GM10266 (cell line): Measurements from ENCODE around the gene PSENEN.
"Not testable (repeated sequence)": the region's sequence is repeated elsewhere in the genome, so short reads cannot be mapped to it uniquely, and the experiment has no call there.

ENCODE experiments used
- DNase-seq: peaks from one replicate; pipeline ENCODE4 v3.0.0; 2012; ENCODE audit errors: extremely low spot score
- TF ChIP-seq, protein P1 (sequence below): IDR thresholded peaks from 2 replicates; pipeline ENCODE4 v1.5.1; 2012; ENCODE audit warnings: mild to moderate bottlenecking, low read depth; ENCODE audit not compliant: control insufficient read depth, insufficient read depth; ENCODE audit errors: missing control alignments

PSENEN gene

DNA sequence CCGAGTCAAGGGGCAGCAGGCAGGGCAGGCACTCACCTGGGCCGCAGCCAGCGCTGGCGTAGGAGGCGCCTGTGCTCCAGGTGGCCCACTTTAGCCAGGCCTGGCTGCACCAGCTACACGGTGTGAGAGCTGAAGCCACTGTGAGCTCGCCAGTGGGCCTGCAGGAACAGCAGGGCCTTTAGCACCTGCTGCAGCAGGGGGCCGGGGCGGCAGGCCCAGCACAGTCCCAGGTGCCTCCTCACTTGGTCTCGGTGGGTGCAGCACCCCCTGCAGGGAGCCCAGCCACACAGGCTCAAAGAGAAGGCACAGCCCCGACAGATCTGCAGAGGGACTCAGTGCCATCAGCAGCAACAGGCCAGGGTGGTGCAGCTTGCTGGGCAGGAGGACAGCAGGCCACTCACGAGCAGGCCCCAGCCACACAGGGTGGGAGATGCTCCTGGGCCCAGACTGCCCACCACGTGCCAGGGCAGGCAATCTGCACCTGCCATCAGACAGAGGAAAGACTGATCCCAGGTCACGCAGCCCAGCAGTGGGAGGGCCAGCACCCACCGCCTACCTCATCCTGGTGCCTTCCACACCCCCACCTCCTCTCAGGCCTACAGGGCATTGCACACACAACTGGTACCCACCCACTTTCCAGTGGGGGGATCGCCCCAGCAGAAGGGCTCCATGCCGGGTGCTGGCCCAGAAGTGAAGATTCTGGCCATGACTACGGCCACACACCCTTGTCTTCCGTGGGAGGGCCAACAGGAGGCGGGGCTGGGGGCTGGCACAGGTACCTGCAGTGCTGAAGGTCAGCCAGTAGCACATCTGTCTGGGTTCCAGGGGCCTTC is 45.7 kb downstream of the PSENEN start:
- TF ChIP-seq, protein P1, sequence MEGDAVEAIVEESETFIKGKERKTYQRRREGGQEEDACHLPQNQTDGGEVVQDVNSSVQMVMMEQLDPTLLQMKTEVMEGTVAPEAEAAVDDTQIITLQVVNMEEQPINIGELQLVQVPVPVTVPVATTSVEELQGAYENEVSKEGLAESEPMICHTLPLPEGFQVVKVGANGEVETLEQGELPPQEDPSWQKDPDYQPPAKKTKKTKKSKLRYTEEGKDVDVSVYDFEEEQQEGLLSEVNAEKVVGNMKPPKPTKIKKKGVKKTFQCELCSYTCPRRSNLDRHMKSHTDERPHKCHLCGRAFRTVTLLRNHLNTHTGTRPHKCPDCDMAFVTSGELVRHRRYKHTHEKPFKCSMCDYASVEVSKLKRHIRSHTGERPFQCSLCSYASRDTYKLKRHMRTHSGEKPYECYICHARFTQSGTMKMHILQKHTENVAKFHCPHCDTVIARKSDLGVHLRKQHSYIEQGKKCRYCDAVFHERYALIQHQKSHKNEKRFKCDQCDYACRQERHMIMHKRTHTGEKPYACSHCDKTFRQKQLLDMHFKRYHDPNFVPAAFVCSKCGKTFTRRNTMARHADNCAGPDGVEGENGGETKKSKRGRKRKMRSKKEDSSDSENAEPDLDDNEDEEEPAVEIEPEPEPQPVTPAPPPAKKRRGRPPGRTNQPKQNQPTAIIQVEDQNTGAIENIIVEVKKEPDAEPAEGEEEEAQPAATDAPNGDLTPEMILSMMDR: peak; percentile 41
- DNase-seq: no peak

DNA sequence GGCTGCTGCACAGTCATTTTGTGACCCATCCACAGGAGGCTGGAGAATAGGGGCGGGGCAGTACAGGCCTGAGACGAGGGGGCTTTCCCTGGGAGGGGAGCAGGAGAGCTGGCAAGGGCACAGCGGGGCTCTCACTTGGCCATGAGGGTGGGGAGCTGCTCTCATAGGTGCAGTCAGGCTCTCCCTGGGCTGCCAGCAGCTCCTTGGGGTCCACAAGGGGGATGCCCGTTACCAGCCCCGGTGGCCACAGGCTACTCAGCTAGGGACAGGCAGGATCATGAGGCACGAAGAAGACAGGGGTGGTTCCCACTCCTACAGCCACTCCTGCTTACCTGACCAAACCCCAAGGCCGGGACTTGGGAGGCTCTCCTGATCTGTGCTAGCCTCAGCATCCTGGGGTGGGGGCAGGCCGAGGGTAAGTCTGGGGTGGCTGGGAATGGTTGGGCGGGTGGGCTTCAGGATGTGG is 46.4 kb downstream of the PSENEN start:
- no peak for DNase-seq
- TF ChIP-seq, protein P1: no peak

DNA sequence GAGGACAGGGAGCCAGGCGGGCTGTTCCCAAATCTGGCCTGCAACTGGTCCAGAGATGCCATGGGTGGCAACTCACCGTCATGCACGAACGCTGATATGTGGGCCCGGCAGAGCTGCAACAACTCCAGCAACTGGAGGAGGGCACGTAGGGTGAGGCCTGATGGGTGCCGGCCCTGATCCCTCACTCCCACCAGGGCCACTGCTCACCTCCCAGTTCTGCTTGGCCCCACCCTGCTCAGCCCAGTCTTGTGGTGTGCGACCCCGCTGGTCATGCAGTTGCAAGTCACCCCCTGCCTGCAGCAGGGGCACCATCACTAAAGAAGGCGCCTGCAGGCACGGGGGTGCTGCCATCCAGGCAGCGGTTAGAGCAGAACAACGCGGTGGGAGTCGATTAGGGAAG is 46.9 kb downstream of the PSENEN start:
- TF ChIP-seq, protein P1: no peak

DNA sequence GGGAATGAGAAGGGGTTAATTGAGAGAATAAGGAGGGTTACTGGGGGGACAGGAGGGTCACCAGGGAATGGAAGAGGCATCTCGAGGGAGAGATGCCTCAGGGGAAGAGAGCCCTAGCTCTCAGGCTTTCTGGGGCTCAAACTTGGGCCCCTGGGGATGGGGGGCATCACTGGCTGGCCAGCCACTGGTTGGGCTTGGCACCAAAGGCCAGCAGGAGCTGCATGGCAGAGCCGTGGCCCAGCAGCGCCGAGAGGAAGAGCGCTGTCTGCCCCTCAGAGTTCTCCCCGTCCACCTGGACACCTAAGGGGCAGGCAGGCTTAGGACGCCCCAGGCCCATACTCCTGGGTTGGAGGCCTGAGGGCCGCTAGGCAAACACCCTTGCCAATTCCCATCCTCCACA is 47.4 kb downstream of the PSENEN start:
- TF ChIP-seq, protein P1: no peak
- DNase-seq: no peak

More for the DNA sequence above, 46.9 kb downstream of the PSENEN start:
- no peak for DNase-seq

DNA sequence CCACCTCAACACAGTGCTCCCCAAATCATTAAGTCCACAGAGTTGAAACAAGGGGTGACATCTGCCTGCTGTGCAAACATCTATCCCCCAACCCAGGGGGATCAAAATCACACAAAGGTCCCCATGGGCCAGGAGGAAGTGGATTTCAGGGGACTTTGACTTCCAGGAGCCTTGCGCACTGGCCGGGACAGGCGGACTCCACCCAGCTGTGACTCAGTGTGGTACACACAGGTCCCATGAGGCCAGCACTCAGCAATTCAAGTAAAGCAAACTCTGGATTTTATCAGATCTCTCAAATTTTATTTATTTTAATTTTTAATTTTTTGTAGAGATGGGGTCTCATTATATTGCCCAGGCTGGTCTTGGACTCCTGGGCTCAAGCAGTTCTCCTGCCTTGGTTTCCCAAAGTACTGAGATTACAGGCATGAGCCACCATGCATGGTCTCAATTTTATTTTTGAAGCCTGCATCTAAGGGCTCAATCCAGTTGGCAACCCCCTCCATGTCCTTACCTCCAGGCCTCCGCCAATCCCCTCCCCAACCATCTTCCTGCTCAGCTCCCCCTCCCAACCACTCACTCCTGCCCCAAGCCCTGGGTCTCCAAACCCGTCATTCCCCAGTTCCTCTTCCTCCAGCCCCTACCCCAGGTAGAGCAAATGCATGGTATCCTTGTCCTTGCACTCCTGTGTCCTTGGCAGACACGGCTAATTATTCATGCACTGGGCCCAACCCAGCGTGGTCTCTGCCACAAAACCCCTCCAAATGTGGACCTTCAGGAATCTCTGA is 48.1 kb downstream of the PSENEN start:
- DNase-seq: no peak
- TF ChIP-seq, protein P1: no peak

DNA sequence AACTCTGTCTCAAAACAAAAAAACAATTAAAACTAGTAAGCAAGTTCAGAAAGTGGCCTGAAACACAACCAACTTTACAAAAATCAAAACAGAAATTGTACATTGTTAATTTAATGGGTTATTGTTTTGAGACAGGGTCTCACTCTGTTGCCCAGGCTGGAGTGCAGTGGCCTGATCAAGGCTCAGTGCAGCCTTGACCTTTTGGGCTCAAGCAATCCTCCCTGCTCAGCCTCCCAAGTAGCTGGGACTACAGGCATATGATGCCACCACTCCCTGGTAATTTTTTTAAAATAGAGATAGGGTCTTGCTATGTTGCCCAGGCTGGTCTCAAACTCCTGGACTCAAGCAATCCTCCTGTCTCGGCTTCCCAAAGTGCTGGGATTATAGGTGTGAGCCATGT is 50.1 kb downstream of the PSENEN start:
- not testable (repeated sequence) for DNase-seq
